ENCODE results near the gene GRIK4. TPM values are rescaled to one million over a fixed set of nuclear protein-coding genes. Genes with fewer than 3 reads are reported as not detected.
A peak's percentile ranks its signal among the peaks of the same experiment; 100 is the strongest.

GRIK4 gene
- total RNA-seq, 1 donor from 2014 or later, result 0.11 TPM

DNA sequence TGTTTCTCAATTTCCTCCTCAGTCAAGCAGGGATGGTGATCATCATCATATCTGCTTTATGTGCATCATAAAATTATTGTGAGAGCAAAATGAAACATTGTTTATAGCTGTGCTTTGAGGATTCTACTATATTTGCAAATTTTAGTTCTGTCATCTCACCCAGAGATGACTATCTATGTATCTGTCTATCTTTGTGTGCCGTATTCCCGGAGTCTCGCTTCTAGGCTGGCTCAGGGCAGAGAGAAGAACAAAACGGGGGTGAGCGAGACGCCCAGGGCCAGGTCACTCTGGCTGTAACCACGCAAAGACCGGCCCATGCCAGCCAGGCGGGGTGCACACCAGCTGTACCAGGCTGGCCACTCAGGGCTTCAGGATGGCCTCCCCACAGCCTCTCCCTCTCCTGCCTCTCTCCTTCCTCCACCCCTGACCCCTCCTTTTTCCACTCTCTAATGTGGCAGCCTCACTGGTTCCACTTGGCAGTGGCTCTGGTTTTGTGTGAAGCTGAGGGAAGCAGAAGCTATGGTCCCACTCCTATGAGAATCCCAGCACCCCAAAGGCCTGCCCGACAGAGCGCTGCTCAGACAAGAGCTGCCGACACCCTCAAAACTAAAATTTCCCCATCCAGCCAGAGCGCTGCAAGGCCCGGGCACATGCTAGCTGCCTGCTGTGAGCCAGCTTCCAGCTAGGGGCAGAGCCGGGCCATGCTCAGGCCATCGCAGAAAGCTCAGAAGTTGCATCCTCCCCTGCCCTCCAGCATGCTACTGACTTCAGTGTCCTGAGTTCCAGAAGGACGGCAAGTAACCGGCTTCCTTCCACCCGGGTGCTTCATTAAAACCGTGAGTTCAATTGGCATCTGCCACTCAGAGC lies 372.8 kb downstream of the GRIK4 start:
- DNase-seq (no peak), ATAC-seq (ENCODE audit: poor library complexity) (peak; percentile 23)
- intact Hi-C loops (cut with DNase I), result no loop called here

DNA sequence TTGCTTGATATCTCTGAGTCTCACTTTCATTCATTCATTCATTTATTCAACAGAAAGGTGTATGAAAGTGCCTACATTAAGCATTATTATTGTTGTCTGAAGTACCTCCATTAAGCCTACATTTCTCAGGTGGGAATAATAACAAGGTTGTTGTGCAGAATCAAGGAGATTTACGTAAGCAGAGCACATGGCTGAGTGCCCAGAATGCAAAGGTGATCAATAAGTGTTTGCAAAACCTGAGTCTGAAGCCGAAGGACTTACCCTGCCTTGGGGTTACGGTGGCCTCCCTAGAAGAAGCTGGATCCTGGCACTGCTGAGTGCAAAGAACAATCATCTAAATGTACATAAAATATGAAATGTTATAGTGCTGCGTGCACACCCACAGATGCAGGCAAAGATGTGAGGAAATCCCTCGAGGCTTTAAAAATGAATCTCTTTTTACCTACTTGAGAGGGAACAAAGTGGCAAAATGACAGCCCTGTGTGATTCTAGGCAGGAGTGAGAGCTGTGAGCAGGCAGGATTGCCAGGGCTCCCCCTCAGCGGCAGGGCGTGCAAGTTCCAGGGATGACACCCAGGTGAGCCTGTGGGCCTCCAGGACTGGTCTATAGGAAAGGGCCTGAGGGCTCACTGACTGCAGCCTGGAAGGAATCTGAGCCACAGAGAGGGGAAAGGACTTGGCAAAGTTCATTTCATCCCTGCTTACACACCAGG lies 379.2 kb downstream of the GRIK4 start:
- no peak for DNase-seq
- intact Hi-C loops (cut with DNase I), result no loop called here
- ATAC-seq (ENCODE audit: poor library complexity), result no peak

GRCh38 chr11:120893440-120894201 lies 382.1 kb downstream of the GRIK4 start:
- intact Hi-C loops (cut with DNase I), result no loop called here
- ATAC-seq (ENCODE audit: poor library complexity), result no peak
- no peak for DNase-seq

GRCh38 chr11:120894202-120894985 lies 382.8 kb downstream of the GRIK4 start:
- DNase-seq (no peak), ATAC-seq (ENCODE audit: poor library complexity) (no peak)
- intact Hi-C loops (cut with DNase I), result no loop called here

DNA sequence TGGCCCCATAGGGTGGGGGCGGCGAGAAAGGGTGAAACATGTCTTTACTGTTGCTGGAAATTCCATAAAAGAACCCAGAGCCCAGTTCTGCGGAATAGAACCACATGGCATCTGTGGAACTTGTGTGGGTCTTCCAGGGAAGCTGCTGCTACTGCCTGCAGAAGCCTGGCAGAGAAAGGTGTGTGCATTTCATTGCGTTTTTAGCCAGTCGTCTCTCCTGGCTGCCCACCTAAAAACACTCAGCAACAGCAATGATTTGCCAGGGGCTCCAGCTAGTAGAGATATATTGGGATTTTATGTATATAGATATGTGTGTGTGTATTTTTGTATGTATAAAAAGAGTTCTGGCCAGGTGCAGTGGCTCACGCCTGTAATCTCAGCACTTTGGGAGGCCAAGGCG lies 385.1 kb downstream of the GRIK4 start:
- ATAC-seq (ENCODE audit: poor library complexity), result no peak
- intact Hi-C loops (cut with DNase I), result no loop called here

GRCh38 chr11:120898568-120898967 lies 387.0 kb downstream of the GRIK4 start:
- ATAC-seq (ENCODE audit: poor library complexity) (no peak), DNase-seq (no peak)
- intact Hi-C loops (cut with DNase I), result no loop called here

More for the DNA sequence above, 385.1 kb downstream of the GRIK4 start:
- no peak for DNase-seq

- intact Hi-C loops (cut with DNase I), result no loop called here
- DNase-seq (no peak), ATAC-seq (ENCODE audit: poor library complexity) (no peak)
These were observed 388.2 kb downstream of the GRIK4 start for GRCh38 chr11:120899720-120900119.

DNA sequence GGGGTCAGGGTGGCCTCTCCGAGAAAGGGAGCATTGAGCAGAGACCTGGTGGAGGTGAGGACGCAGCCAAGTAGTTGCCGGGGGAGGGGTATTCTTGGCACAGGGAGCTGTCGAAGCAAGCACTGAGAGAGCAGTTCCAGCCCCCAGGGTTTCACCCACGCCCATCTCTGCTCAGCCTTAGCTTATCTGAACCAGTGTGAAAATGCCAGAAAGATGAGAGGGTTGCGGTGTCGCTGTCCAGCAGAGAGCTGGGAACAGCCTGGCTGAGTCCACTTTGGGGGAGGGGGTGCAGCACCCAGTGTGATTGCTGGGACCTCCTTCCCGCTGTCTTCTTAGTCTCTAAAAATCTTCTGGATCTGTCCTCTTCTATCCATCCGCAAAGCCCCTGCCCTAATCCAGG lies 389.1 kb downstream of the GRIK4 start:
- DNase-seq (no peak), ATAC-seq (ENCODE audit: poor library complexity) (no peak)
- intact Hi-C loops (cut with DNase I), result no loop called here

DNA sequence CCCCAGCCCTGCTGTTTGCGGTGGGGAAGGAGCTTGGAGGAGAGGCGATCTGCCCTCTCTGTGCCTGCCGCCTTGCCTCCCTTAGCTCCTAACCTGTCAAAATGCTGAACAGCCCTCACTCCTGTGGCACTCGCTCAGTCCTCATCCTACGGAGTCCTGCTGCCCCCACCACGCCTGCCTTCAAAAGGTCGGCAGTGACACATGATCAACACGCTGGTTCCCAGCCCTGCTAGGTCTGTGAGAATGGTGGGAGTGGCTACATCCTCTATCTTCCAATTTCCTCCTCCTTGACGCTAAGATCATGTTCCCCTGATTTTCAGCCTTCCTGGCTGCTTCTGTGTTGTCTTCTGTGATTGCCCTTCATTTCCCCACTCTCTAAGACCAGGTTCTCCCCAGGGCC lies 392.1 kb downstream of the GRIK4 start:
- DNase-seq (no peak), ATAC-seq (ENCODE audit: poor library complexity) (no peak)
- intact Hi-C loops (cut with DNase I), result no loop called here

GRCh38 chr11:120904116-120904515 lies 392.6 kb downstream of the GRIK4 start:
- no peak for ATAC-seq (ENCODE audit: poor library complexity)
- intact Hi-C loops (cut with DNase I), result no loop called here

GRCh38 chr11:120906766-120907165 lies 395.2 kb downstream of the GRIK4 start:
- intact Hi-C loops (cut with DNase I), result no loop called here
- DNase-seq (no peak), ATAC-seq (ENCODE audit: poor library complexity) (no peak)

More at GRCh38 chr11:120904116-120904515, 392.6 kb downstream of the GRIK4 start:
- DNase-seq, result no peak

- DNase-seq, result no peak
- intact Hi-C loops (cut with DNase I), result no loop called here
- no peak for ATAC-seq (ENCODE audit: poor library complexity)
These were observed 396.4 kb downstream of the GRIK4 start for GRCh38 chr11:120907971-120908370.

DNA sequence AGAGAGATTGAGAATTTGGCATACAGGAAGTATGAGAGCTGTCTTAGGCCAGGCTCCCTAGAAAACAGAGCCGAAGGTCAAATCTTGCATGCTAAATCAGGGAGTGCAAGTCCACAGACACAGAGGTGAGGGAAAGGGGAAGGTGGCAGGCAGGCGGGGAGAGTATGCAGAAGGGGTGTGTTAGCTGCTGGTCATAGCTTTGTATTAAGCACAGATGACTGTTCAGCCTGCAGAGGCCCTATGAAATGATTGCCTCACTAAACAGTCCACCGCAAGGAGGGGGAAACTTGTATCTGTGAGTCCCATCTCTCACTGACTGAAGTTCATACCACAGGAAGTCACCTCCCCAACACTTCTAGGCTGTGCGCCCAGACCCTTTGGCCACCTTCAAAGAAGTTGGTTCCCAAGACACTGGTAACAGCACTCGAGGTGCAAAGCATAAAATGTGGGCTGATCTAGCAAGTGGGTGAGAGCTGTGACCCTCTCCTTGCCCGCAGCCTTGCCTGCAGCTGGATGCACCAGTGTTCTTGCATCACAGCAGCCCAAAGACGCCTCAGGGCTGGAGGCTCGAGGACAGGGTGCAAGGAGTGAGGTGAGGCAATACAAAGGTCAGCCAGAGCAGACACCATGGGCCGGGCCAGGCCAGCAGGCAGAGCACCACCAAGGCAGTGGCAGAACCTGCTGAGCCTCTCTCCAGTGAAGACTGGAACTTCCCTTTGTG lies 397.1 kb downstream of the GRIK4 start:
- DNase-seq (no peak), ATAC-seq (ENCODE audit: poor library complexity) (peak; percentile 15)
- intact Hi-C loops (cut with DNase I), result no loop called here

DNA sequence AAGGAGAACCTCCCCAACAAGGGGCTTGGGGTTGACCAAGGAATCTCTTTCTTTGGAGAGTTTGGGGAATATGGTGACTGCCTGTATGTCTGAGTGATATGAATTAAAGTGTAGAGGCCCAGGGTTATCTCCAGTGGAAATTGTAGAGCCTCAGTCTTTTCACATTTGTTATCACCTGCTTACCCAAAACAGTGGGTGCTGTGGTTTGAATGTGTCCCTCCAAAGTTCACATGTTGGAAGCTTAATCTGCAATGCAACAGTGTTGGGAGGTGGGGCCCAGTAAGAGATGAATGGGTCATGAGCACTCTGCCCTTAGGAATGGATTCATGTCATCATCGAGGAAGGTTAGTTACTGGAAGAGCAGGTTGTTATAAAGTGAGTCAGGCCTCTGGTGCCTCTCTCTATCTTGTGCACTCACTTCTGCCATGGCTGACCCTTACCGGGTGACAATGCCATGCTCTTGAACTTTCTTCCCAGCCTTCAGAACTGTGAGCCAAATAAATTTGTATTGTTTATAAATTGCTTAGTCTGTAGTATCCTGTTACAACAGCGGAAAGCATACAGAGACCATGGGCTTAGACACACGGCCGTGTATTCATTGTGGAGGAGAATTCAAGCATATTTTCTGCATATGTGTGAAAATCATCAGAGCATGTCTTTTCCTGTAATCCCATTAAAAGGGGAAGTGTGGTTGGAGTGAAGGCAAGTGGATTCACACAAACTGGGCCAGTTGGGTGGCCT lies 398.3 kb downstream of the GRIK4 start:
- ATAC-seq (ENCODE audit: poor library complexity) (no peak), DNase-seq (no peak)
- intact Hi-C loops (cut with DNase I), result no loop called here

GRCh38 chr11:120911943-120912342 lies 400.4 kb downstream of the GRIK4 start:
- intact Hi-C loops (cut with DNase I), result no loop called here
- DNase-seq (no peak), ATAC-seq (ENCODE audit: poor library complexity) (no peak)

GRCh38 chr11:120912504-120912903 lies 401.0 kb downstream of the GRIK4 start:
- intact Hi-C loops (cut with DNase I), result no loop called here
- no peak for ATAC-seq (ENCODE audit: poor library complexity)
- DNase-seq, result no peak

GRCh38 chr11:120912915-120913314 lies 401.4 kb downstream of the GRIK4 start:
- DNase-seq, result no peak
- ATAC-seq (ENCODE audit: poor library complexity), result no peak
- intact Hi-C loops (cut with DNase I), result no loop called here
